Gastroesophageal sphincter (tissue), 4 donors: Measurements from ENCODE around the gene TEX11. TPM values are rescaled to one million over a fixed set of nuclear protein-coding genes. Genes with fewer than 3 reads are reported as not detected.
"Not testable (repeated sequence)": the region's sequence is repeated elsewhere in the genome, so short reads cannot be mapped to it uniquely, and the experiment has no call there.

ENCODE experiments used
- ATAC-seq: fragments of 150-250 bp; one replicate; pipeline ENCODE4 v1.9.1; 2016; ENCODE audit warnings: mild to moderate bottlenecking, moderate library complexity
- H3K27ac ChIP-seq, 4 donors: fragments of 200-600 bp; sonication (generic) in 3 of 4; 1 replicate in 3 of 4; 2 replicates in 1 of 4; pipeline ENCODE4 v1.5.1; 2016 to 2019
- H3K27me3 ChIP-seq: fragments of 200-600 bp; sonication (generic); one replicate; pipeline ENCODE4 v1.5.1; 2019
- H3K36me3 ChIP-seq, 2 donors: fragments of 200-600 bp; sonication (generic); one replicate each; pipeline ENCODE4 v1.5.1; 2019; ENCODE audit warnings: control low read depth in 1 of 2
- H3K4me1 ChIP-seq, 3 donors: fragments of 200-600 bp; sonication (generic); 1 replicate in 2 of 3; 2 replicates in 1 of 3; pipeline ENCODE4 v1.5.1; 2016 to 2019; ENCODE audit warnings: control low read depth in 2 of 3
- H3K4me3 ChIP-seq, 2 donors: fragments of 200-600 bp; sonication (generic); one replicate each; pipeline ENCODE4 v1.5.1; 2019; ENCODE audit warnings: mild to moderate bottlenecking in 1 of 2, moderate library complexity in 1 of 2
- H3K9me3 ChIP-seq, 3 donors: fragments of 200-600 bp; sonication (generic); one replicate each; pipeline ENCODE4 v1.5.1; 2017 to 2019; ENCODE audit warnings: control low read depth in 2 of 3
- CTCF ChIP-seq, 4 experiments: fragments of 200-600 bp in 2 of 4; fragments of 450-650 bp in 2 of 4; sonication (generic) in 1 of 4; IDR thresholded peaks; one replicate each; pipeline ENCODE4 v1.5.1; 2017 to 2019; ENCODE audit warnings: antibody characterized with exemption in 4 of 4, mild to moderate bottlenecking in 2 of 4, moderate library complexity in 2 of 4
- EP300 ChIP-seq: sonication (generic); formaldehyde crosslinking; IDR thresholded peaks from one replicate; pipeline ENCODE4 v1.6.1; 2017; ENCODE audit warnings: antibody characterized with exemption, mild to moderate bottlenecking
- POLR2A ChIP-seq, 2 donors: fragments of 450-650 bp; IDR thresholded peaks; one replicate each; pipeline ENCODE4 v1.6.1; 2017; ENCODE audit warnings: antibody characterized with exemption in 2 of 2, mild to moderate bottlenecking in 2 of 2, moderate library complexity in 1 of 2
- POLR2AphosphoS5 ChIP-seq: sonication (generic); formaldehyde crosslinking; IDR thresholded peaks from one replicate; pipeline ENCODE4 v1.6.1; 2017; ENCODE audit warnings: antibody characterized with exemption
- WGBS, 2 donors: methylation state at CpG; one replicate each; pipeline ENCODE4 v1.1.5; 2018; ENCODE audit warnings: low coverage in 1 of 2; 5-methylcytosine and 5-hydroxymethylcytosine counted together
- total RNA-seq, 4 donors: library from RNA; depleted of rRNA; stranded (reverse); fragments of >200 nt; gene quantifications; one replicate each; pipeline ENCODE4 v1.1.0, GENCODE V29; 2016

Gene TEX11
- total RNA-seq, 4 donors from 2014 or later = not detected

DNA sequence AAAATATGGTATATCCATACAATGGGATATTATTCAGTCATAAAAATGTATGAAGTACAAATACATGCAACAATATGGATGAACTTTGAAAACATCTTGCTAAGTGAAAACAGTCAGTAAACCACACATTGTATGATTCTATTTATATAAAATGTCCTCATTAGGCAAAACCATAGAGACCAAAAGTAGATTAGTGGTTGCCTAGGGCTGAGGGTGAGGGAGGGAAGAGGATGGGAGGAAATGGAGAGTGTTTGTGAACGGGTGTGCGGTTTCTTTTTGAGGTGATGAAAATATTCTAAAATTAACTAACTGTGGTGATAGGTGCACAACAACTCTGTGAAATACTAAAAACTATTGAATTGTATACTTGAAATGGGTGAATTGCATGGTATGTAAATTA is 29.6 kb downstream of the TEX11 start:
- no peak overlapping the region for H3K4me3 ChIP-seq
- no peak for ATAC-seq

GRCh38 chrX:70852294-70852693 is 56.2 kb downstream of the TEX11 start:
- H3K4me3 ChIP-seq = no peak overlapping the region
- no peak for TF ChIP-seq POLR2A (IDR thresholded peaks at IDR 0.05)
- no peak for TF ChIP-seq EP300
- TF ChIP-seq POLR2AphosphoS5 = no peak
- no peak for TF ChIP-seq CTCF (IDR thresholded peaks at IDR 0.05)
- H3K27me3 ChIP-seq = no peaks in the 10 kb centered on the region
- 59% methylated on average over 3 of the region's 3 CpGs; no CpG with 5 or more reads in 1 of the 2 donors for WGBS, 2 donors
- no peaks in the 10 kb centered on the region for H3K36me3 ChIP-seq
- no peak overlapping the region for H3K27ac ChIP-seq
- ATAC-seq = no peak
- H3K9me3 ChIP-seq = peaks cover 0 to 8% (median 0%) of the 10 kb centered on the region in 3 donors
- no peaks in the 10 kb centered on the region for H3K4me1 ChIP-seq

More for the DNA sequence above, 29.6 kb downstream of the TEX11 start:
- TF ChIP-seq EP300 = no peak
- TF ChIP-seq CTCF (IDR thresholded peaks at IDR 0.05) = no peak
- TF ChIP-seq POLR2A (IDR thresholded peaks at IDR 0.05) = no peak
- no peak for TF ChIP-seq POLR2AphosphoS5
- no peaks in the 10 kb centered on the region for H3K9me3 ChIP-seq
- no peaks in the 10 kb centered on the region for H3K36me3 ChIP-seq
- no peaks in the 10 kb centered on the region for H3K4me1 ChIP-seq
- no peaks in the 10 kb centered on the region for H3K27me3 ChIP-seq
- WGBS, 2 donors = 80 to 83% methylated on average over 2 of the region's 2 CpGs
- H3K27ac ChIP-seq = no peak overlapping the region

DNA sequence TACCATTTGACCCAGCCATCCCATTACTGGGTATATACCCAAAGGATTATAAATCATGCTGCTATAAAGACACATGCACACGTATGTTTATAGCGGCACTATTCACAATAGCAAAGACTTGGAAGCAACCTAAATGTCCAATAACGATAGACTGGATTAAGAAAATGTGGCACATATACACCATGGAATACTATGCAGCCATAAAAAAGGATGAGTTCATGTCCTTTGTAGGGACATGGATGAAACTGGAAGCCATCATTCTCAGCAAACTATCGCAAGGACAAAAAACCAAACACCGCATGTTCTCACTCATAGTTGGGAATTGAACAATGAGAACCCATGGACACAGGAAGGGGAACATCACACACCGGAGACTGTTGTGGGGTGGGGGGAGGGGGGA is 64.4 kb downstream of the TEX11 start:
- H3K4me1 ChIP-seq, H3K27me3 ChIP-seq, H3K27ac ChIP-seq, ATAC-seq, H3K9me3 ChIP-seq, H3K4me3 ChIP-seq, H3K36me3 ChIP-seq: not testable (repeated sequence)
- no CpG with 5 or more reads among the region's 6 CpGs for WGBS, 2 donors

- H3K4me1 ChIP-seq, H3K9me3 ChIP-seq, H3K4me3 ChIP-seq, H3K27ac ChIP-seq, H3K27me3 ChIP-seq, H3K36me3 ChIP-seq, ATAC-seq: not testable (repeated sequence)
- 100% methylated on average over 1 of the region's 1 CpG; no CpG with 5 or more reads in 1 of the 2 donors for WGBS, 2 donors
Measured at GRCh38 chrX:70843620-70844019, 64.9 kb downstream of the TEX11 start.

GRCh38 chrX:70834589-70834988 is 73.9 kb downstream of the TEX11 start:
- 87% methylated on average over 4 to 6 of the region's 7 CpGs for WGBS, 2 donors
- Histone ChIP-seq H3K4me1 (no peaks in the 10 kb centered on the region), H3K4me3 (no peak overlapping the region), H3K27ac (no peak overlapping the region), H3K36me3 (no peaks in the 10 kb centered on the region), H3K27me3 (no peaks in the 10 kb centered on the region), H3K9me3 (no peaks in the 10 kb centered on the region)
- TF ChIP-seq EP300 = no peak
- TF ChIP-seq CTCF (IDR thresholded peaks at IDR 0.05) = no peak
- TF ChIP-seq POLR2A (IDR thresholded peaks at IDR 0.05) = no peak
- no peak for TF ChIP-seq POLR2AphosphoS5
- ATAC-seq = no peak

GRCh38 chrX:70826715-70827114 is 81.8 kb downstream of the TEX11 start:
- 40 to 50% methylated on average over 1 to 2 of the region's 3 CpGs for WGBS, 2 donors

GRCh38 chrX:70825366-70825765 is 83.1 kb downstream of the TEX11 start:
- H3K9me3 ChIP-seq = peaks cover 0 to 4% (median 1%) of the 10 kb centered on the region in 3 donors
- H3K4me1 ChIP-seq = no peaks in the 10 kb centered on the region
- H3K4me3 ChIP-seq = no peak overlapping the region
- WGBS, 2 donors = 90 to 95% methylated on average over 4 of the region's 4 CpGs
- H3K27ac ChIP-seq = no peak overlapping the region
- H3K36me3 ChIP-seq = no peaks in the 10 kb centered on the region
- TF ChIP-seq POLR2A (IDR thresholded peaks at IDR 0.05) (no peak), EP300 (no peak), POLR2AphosphoS5 (no peak), CTCF (IDR thresholded peaks at IDR 0.05) (no peak)
- ATAC-seq = no peak
- peaks cover 5% of the 10 kb centered on the region for H3K27me3 ChIP-seq

More at GRCh38 chrX:70826715-70827114, 81.8 kb downstream of the TEX11 start:
- Histone ChIP-seq H3K4me3 (no peak overlapping the region), H3K27me3 (peaks cover 5% of the 10 kb centered on the region), H3K9me3 (no peaks in the 10 kb centered on the region), H3K36me3 (no peaks in the 10 kb centered on the region), H3K4me1 (no peaks in the 10 kb centered on the region), H3K27ac (no peak overlapping the region)
- TF ChIP-seq POLR2A (IDR thresholded peaks at IDR 0.05) = no peak
- ATAC-seq = no peak
